A673 (cell line): ENCODE measurements around the gene MDM4.

Source experiments
- EZH2 ChIP-seq: fragments of 200-600 bp; sonication (generic); IDR thresholded peaks from 2 replicates; pipeline ENCODE4 v1.6.1; 2017; ENCODE audit warnings: borderline replicate concordance, low read depth, mild to moderate bottlenecking, mixed read lengths, antibody characterized with exemption, low read length; ENCODE audit not compliant: poor library complexity, severe bottlenecking
- TF ChIP-seq, protein P1 (sequence below): fragments of 300-800, 200-600 bp; sonication (generic); conservative IDR thresholded peaks from 2 replicates; pipeline ENCODE4 v1.5.1; 2017; ENCODE audit warnings: low read depth, mild to moderate bottlenecking, antibody characterized with exemption, low read length, moderate library complexity, mixed read lengths

GRCh38 chr1:204588826-204589225 is 72.6 kb downstream of the MDM4 start:
- TF ChIP-seq, protein P1, sequence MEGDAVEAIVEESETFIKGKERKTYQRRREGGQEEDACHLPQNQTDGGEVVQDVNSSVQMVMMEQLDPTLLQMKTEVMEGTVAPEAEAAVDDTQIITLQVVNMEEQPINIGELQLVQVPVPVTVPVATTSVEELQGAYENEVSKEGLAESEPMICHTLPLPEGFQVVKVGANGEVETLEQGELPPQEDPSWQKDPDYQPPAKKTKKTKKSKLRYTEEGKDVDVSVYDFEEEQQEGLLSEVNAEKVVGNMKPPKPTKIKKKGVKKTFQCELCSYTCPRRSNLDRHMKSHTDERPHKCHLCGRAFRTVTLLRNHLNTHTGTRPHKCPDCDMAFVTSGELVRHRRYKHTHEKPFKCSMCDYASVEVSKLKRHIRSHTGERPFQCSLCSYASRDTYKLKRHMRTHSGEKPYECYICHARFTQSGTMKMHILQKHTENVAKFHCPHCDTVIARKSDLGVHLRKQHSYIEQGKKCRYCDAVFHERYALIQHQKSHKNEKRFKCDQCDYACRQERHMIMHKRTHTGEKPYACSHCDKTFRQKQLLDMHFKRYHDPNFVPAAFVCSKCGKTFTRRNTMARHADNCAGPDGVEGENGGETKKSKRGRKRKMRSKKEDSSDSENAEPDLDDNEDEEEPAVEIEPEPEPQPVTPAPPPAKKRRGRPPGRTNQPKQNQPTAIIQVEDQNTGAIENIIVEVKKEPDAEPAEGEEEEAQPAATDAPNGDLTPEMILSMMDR, result no peak
- no peak for TF ChIP-seq EZH2
